Glomerular visceral epithelial cell (primary cell): ENCODE results near the gene CUL1.

Experiments
- DNase-seq: peaks from one replicate; pipeline ENCODE4 v3.0.0-alpha.2; 2016; ENCODE audit errors: extremely low spot score

Gene CUL1

DNA sequence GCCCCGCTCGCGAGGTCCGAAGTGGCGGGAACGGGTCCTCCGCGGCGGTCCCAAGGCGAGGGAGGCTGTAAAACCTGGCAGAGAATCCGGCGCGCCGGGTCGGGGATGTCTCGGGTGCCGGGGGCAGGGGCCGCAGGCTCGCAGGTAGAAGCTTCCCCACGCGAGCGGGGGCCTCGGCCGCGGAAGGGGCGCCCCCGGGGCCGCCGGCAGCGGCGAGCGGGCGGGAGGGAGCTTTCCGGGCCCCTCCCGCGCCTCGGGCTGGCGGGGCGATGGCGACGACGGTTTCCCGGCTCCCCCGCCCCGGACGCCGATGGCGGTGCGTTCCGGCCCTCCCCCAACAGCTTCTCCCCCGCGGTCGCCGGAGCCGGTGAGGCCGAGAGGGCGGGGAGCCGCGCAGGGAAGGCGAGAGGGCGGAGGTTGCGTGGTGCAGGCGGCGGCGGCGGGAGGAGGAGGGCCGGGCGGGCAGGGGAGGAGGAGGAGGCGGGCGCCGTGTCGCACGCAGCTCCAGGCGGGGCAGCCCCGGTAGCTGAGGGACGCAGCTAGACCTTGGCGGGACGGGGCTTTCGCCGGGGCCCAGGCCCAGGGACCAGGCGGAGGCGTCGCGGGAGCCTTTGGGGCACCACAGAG is at the start of gene CUL1:
Gene CUL1 (plus strand): TSS at position 507 of the 627 bp plus-strand sequence. CDS start 31,220 bp downstream, outside the sequence.
- DNase-seq = peak; percentile 86

DNA sequence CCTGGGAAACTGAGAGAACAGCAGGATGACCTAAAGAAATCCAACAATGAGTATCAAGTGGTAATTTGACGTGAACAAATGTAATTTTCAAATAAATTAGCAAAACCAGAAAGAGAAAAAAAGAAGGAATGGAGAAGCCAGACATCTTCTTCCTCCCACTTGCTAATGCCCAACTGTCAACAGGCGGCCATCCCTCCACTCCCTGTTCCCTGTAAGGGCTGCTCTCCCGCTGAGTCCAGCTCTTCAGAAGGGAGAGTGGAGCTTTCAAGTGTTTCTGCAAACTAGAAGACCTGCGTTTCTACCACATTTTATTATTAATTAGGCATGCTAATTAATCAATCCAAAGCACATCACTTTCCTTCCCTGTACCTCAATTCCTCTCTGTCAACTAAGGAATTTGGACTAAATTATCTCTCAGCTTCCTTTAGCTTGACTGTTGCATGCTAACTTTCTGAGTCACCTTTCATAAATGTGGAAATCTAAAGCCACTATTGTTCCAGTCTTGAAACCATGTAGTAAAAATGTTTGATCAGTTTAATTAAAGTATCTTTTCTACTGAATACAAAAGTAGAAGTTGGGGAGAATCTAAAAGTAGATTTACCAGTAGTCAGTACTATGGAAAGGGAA is 48.4 kb upstream of the CUL1 start:
- no peak for DNase-seq

DNA sequence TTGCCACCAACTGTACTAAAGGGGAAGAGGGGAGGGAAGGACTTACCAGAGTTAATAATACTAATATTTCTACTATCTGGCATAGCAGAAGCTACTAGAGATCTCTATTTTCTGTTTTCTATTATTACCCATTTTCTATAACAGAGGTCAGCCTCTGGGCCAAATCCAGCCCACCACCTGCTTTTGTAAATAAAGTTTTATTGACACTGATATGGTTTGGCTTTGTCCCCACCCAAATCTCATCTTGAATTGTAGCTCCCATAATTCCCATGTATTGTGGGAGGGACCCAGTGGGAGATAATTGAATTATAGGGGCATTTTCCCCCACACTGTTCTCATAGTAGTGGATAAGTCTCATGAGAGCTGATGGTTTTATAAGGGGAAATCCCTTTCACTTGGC is 45.9 kb upstream of the CUL1 start:
- no peak for DNase-seq

DNA sequence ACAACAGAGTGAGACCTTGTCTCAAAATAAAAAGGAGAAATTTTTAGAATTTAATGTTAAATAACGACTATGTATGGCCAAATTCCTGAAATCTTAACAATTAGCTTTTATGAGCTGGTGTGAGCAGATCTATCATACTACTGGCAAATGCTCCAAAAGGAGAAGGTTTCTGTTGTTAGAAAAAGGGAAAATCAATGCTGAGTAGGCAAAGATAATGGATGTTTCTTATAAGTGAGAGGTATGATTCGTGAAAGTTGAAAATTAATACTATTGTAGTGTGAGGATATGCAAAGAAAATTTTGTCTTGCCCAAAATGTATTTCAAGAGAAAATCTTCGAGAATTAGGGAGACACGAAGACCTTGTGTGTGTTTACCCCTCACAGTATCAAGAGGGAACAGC is 40.8 kb upstream of the CUL1 start:
- DNase-seq = no peak

DNA sequence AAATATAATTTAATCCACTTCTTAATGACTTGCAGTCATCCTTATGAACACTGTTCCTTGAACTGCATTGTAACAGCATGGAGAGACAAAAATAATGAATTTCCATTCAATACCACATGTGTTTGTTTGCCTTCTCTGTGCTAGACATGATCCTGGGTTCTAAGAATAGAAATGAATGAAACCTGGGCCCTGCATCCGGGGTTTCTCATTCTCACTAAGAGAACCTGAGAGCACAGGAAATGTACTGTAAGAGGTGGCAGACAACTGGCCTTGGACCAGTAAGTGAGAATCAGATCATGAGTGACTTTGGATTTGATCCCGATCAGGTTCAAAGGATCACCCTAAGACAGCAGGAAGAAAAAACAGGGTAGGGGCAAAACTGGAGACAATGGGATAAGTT is 37.2 kb upstream of the CUL1 start:
- DNase-seq = no peak

DNA sequence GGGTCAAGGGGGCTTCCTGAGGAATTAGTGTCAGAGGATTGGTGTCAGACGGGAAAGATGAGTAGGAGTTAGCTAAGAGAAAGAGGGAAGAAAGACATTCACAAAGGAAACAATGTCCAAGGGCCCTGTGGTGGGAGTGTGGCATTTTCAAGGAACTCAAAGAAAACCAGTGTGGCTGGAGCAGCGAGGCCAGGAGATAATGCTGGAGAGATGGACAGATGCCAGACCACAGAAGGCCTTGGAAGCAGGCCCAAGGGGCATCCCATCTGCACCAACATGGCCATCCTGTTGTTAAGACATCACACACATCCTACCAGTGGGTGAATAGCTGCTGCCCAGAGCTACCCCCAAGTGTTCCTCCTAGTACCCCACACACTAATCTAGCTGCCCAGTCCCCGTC is 36.1 kb upstream of the CUL1 start:
- peak; percentile 54 for DNase-seq

DNA sequence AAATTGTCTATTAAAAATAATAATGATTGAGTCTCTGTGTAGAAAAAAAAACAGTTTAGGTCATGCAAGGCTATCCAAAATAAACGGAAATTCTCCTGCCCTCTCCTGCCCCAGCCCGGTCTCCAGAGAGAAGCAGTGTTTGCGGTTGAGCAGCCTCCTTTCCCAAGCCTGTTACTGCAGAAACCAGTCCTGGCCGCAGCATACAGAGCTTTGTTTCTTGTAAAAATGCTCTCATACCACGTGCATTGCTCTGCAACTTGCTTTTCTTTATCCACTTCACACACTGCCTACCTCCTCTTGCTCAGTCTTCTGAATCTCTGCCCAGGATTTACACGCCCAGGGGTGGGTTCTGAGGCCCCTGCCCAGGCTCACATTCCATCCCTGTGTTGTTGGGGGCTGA is 34.4 kb upstream of the CUL1 start:
- no peak for DNase-seq

DNA sequence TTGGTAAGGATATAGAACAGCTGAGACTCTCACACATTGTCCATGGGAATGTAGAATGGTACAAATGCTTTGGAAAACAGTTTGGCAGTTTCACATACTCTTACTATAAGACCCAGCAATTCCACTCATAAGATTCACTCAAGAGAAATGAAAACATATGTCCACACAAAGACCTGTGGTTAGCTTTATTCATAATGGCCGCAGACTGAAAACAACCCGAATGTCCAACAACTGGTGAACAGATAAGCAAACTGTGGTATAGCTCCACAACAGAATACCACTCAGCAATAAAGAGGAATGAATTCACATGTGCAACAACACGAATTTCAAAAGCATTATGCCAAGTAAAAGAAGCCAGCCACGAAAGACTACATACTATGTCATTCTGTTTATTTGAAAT is 33.5 kb upstream of the CUL1 start:
- no peak for DNase-seq

DNA sequence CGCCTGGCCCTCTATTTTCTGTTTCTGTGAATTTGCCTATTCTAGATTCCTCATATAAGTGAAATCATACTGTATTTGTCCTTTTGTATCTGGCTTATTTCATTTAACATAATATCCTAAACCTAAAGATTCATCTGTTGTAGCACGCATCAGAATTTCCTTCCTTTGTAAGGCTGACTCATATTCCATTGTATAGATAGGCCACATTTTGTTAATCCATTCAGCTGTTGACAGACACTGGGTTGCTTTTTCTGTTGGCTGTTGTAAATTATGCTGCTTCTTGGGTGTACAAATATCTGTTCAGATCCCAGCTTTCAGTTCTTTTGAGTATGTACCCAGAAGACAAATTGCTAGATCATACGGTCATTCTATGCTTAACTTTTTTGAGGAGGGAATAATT is 28.8 kb upstream of the CUL1 start:
- DNase-seq = no peak

DNA sequence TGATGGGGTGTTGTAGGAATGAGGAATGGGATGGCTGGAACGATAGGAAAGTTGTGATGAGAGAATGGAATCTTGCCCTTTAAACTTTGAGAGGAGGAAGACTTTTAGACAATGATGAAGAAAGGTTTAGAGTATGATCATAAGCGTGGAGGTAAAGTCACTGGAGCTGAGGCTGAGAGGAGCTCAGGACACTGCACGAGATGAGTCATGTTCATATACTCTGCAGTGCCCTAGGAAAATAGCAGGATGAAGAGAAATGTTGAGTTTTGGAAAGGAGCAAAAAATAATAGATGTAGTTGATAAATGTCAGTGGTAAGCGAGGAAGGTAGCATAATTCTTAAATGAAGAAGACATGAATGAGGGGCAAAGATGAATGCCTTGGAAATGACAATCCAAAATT is 28.3 kb upstream of the CUL1 start:
- DNase-seq = no peak

DNA sequence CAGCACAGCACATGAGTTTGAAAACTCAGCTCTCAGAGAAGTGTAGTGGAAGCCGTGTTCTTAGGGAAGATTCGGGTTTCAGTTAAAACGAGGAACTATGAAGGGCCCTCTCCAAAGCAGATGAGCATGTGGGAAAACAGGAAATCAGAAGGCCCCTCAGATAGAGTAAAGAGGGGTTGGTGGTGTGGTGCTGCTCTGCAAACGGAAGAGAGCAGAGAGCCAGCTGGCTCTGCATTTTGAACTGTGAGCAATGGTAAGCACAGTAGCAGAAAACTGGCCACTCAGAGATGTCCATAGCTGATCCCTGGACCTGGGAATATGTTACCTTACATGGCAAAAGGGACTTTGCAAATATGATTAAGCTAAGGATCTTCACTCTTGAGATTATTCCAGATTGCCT is 27.9 kb upstream of the CUL1 start:
- DNase-seq = no peak

DNA sequence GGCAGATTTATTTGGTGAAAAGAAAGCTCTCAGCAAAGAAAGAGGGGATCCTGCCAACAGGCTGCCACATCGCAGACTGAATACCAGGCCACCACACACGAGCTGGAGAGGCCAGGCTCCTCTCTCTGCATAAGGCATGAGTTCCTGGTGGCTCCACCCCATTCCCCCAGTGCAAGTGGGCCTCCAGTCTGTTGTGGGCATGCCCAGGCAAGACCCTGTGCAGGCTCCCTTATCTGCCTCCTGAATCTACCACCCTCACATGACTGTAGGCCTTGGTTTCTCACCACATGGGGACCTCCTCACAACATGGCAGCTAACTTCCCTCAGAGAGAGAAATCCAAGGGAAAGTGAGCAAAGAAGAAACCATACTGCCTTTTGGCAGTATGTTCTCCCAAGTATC is 26.7 kb upstream of the CUL1 start:
- no peak for DNase-seq

DNA sequence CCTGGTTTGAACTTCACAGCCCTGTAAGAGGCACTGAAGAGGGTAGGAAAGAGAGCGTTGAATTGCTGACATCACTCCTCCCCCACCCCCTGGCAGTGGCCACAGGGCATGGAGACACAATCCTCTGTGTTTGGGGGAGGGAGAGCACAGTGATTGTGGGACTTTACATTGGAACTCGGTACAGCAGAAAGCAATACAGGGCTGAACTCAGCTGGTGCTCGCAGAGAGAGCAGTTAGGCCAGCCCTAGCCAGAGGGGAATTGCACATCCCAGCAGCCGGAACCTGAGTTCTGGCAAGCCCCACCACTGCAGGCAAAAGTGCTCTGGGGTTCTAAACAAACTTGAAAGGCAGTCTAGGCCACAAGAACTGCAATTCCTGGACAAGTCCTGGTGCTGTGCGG is 24.0 kb upstream of the CUL1 start:
- DNase-seq = no peak

DNA sequence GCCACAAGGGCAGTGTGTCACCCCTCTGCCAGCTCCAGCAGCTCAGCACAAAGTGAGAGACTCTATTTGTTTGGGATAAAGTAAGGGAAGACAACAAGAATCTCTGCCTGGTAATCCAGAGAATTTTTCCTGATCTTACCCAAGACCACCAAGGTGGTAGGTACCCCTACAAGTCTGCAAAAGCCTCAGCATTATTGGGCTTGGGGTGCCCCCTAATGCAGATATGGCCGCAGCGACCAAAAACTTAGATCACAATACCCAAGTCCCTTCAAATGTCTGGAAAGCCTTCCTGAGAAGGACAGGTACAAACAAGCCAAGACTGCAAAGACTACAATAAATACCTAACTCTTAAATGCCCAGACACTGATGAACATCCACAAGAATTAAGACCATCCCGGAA is 22.4 kb upstream of the CUL1 start:
- no peak for DNase-seq

DNA sequence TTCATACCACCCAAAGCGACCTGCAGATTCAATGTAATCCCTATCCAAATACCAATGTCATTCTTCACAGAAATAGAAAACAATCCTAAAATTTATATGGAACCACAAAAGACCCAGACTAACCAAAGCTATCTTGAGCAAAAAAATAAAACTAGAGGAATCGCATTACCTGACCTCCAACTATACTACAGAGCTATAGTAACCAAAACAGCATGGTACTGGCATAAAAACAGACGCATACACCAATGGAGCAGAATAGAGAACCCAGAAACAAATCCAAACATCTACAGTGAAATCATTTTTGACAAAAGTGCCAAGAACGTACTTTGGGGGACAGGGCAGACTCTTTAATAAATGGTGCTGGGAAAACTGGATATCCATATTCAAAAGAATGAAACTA is 16.9 kb upstream of the CUL1 start:
- no peak for DNase-seq

DNA sequence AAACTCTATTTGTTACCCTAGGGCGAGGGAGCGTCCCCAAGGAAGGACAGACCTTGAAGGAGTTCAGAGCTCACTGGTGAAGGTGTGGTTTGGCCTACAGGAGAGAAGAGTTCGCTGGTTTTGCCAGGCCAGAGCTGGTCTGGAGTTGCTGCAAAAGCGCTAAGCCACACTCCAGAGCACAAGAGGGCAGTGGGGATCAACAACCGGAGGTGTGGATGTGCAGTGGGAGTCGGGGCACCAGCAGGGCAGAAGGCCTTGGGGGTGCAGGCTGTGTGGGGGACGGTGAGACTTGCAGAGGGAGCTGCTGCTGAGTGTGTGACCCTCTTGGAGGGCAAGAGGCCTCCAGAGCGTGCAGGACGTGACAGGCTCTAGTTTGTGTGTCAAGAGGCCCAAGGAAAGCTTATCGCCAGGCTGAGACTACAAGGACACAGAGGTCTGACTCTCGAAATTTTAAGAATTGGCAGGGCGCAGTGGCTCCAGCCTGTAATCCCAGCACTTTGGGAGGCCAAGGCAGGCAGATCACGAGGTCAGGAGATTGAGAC is 14.3 kb upstream of the CUL1 start:
- no peak for DNase-seq

DNA sequence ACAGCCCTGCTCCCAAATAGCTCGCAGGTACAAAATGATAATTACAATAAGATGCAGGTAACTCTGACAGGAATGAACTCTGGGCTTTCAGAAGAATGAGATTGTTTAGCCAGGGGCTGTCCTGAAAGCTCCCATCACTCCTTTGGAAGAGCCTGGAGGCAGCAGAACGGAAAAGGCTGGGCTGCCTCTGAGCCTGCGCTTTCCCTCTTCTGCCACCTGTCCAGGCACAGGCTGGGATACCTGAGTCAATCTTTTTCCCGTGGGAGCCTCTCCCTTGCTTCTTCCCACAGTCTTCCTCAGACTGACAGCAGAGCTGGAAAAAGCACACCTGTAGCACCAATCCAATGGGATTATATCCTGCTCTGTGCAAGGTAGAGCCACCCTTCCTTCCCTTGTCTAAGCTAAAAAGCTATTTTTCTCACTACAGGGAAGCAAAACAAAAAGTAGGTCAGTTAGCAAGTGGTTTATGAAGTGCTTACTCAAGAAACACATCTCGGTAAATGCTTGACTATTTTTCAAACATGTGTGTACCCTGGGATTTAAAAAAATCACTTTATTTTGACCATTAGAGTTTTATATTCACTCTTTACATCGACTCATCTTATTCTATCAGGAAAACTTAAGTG is 12.3 kb upstream of the CUL1 start:
- DNase-seq = no peak

DNA sequence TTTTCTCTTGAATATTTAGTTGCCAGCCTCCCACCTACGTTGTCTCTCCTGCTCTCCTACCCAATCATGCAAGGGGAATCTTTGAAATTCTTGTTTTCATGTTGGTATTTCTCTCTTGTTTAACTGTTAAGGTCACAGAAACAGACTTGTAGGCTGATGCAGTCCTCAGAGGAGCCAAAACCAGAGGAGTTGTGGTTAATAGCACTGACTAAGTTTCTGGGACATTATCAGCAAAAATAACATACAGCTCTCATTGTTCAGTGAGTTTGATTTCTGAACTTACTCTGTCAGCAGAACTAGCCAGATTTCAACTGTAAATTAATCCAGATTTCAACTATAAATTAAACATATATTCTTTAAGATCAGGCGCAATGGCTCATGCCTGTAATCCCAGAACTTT is 11.1 kb upstream of the CUL1 start:
- no peak for DNase-seq

DNA sequence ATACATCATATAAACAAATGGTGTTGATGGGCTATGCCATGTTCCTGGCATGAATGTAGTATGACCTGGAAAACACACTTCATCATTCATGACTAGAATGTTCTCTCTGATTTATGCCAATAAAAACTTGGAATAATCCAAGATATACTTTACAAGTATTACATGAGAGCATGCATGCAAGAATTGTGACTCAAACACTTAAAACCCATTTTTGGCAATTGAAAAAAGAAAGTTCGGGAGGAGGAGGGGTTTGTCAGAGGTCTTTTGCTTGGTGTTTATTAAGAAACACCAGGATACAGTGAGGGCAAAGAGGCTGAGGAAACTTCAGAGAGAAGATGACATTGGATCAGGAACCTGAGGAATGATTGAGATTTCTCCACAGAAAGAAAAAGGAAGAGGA is 10.2 kb upstream of the CUL1 start:
- DNase-seq = no peak

DNA sequence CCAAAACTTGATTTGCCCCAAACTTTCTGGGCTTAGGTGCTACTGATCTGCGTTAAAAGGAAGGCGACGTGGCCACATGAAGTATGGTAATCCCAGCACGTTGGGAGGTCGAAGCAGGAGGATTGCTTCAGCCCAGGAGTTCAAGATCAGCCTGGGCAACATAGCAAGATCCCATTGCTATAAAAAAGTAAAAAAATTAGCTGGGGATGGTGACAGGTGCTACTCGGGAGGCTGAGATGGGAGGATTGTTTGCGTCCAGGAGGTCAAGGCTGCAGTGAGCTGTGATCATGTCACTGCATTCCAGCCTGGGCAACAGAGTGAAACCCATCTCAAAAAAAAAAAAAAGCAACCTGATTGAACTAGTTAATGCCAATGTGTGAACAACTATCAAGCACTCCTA is 5.1 kb upstream of the CUL1 start:
- no peak for DNase-seq

DNA sequence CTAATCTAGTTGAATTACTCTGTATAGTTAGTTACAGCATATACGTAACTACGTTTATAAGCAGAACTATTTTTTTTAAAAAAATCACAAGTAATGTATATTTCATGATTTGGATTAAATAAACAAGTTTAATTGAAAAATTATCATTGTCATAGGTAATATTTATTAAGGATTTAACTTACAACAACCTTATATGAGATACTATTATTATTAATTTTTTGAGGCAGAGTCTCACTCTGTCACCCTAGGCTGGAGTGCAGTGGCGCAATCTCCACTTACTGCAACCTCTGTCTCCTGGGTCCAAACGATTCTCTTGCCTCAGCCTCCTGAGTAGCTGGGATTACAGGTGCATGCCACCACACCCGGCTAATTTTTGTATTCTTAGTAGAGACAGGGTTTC is 4.1 kb upstream of the CUL1 start:
- no peak for DNase-seq

DNA sequence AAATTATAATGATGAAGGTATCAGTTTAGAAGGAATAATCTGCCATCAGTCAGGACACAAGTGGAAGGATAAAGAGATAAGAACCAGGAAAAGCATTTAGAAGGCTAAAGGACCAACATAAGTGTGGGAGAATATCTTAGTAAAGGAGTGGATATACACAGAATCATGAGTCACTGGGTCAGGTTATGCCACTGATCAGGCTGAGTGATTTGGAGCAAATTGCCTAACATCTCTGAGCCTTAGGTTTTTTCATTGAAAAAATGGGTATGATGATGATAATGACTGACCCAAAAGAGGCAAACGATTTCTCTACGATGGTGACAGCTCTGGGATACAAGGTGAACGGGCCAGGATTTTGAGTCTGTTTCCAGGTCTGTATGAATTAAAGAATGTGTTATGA is 2.8 kb upstream of the CUL1 start:
- no peak for DNase-seq

DNA sequence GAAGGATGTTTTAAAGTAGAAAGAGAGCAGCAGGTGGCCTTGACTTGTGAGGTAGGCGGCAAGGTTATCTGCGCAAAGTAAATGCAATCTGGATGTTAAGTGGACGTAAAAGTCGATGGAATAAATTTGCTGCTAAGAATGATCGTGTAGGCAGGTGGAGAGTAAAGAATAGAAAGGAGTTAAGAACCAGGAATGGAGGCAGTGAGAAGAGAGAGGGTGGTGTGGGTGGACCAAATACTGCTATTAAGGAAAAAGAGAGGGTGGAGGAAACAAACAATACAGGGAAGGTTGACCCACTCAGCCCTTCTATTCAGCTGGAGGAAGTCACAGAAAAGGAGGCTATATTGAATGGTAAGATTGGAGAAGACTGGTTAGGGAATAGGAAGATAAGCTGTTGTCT is 1.9 kb upstream of the CUL1 start:
- no peak for DNase-seq
